Heart right ventricle (tissue), 16 donors: ENCODE results near the gene STK32A. TPM values are rescaled to one million over a fixed set of nuclear protein-coding genes. Genes with fewer than 3 reads are reported as not detected.
A peak's percentile ranks its signal among the peaks of the same experiment; 100 is the strongest.

Source experiments
- ATAC-seq, 8 donors: fragments of 200-7000 bp; cut with Tn5 transposase; one replicate each; pipeline ENCODE4 v1.9.1; 2020; ENCODE audit warnings: mild to moderate bottlenecking in 8 of 8, moderate library complexity in 8 of 8, moderate number of reproducible peaks in 1 of 8
- DNase-seq, 2 donors: peaks; one replicate each; pipeline ENCODE4 v3.0.0-alpha.2; 2020
- H3K27ac ChIP-seq, 10 donors: fragments of 200-600 bp; sonication (generic) in 2 of 10; one replicate each; pipeline versions ENCODE4 v1.5.0 to v1.8.0; 2020 to 2022; ENCODE audit warnings: mild to moderate bottlenecking in 3 of 10
- H3K27me3 ChIP-seq, 7 donors: fragments of 200-600 bp; one replicate each; pipeline ENCODE4 v1.8.0; 2021 to 2022; ENCODE audit warnings: mild to moderate bottlenecking in 2 of 7
- H3K36me3 ChIP-seq, 9 donors: fragments of 200-600 bp; sonication (generic) in 1 of 9; one replicate each; pipeline versions ENCODE4 v1.5.0 to v1.8.0; 2020 to 2022; ENCODE audit warnings: mild to moderate bottlenecking in 2 of 9
- H3K4me1 ChIP-seq, 9 donors: fragments of 200-600 bp; sonication (generic) in 1 of 9; one replicate each; pipeline versions ENCODE4 v1.5.0 to v1.8.0; 2020 to 2022; ENCODE audit warnings: mild to moderate bottlenecking in 4 of 9
- H3K4me3 ChIP-seq, 10 donors: fragments of 200-600 bp; sonication (generic) in 2 of 10; one replicate each; pipeline versions ENCODE4 v1.5.0 to v1.8.0; 2020 to 2022; ENCODE audit warnings: mild to moderate bottlenecking in 7 of 10, moderate library complexity in 2 of 10
- H3K9me3 ChIP-seq, 11 donors: fragments of 200-600 bp in 10 of 11; sonication (generic) in 2 of 11; one replicate each; pipeline versions ENCODE4 v1.5.0 to v1.8.0; 2013 to 2022; ENCODE audit warnings: mild to moderate bottlenecking in 2 of 11, control low read depth in 1 of 11, moderate library complexity in 1 of 11
- CTCF ChIP-seq, 9 donors: fragments of 200-600 bp; sonication (generic) in 2 of 9; IDR thresholded peaks; one replicate each; pipeline versions ENCODE4 v1.5.0 to v1.8.0; 2021 to 2022; ENCODE audit warnings: antibody characterized with exemption in 9 of 9, mild to moderate bottlenecking in 5 of 9, moderate library complexity in 1 of 9
- WGBS, 2 donors: extraction: QIAGEN DNeasy Blood & Tissue Kit; methylation state at CpG; one replicate each; pipeline ENCODE4 v1.1.7; 2013; ENCODE audit warnings: inconsistent platforms in 1 of 2; 5-methylcytosine and 5-hydroxymethylcytosine counted together
- intact Hi-C, 10 donors: fragments of 100-400 bp; cut with DNase I; formaldehyde crosslinking; loops; one replicate each; pipeline versions ENCODE4 v1.11.1 to v1.14.2; 2022
- polyA plus RNA-seq, 2 donors: library from polyadenylated mRNA; stranded (reverse); fragments of 200-250 nt; gene quantifications; one replicate each; pipeline ENCODE4 v1.2.3, GENCODE V29; 2013
- total RNA-seq, 10 donors: library from RNA; stranded (reverse); fragmentation: NEBNext Ultra II Directional in 3 of 10; extraction: Animal tissue kit (Norgen Biotek cat#: 25700) in 3 of 10; gene quantifications; one replicate each; pipeline versions ENCODE4 v1.2.1 to v1.2.4, GENCODE V29; 2021 to 2023
- donor health status: Arrhythmogenic right ventricular cardiomyopathy.
- donor health status: ischemic (EF 13 %, LVEDD 7.1; RV severe dilation, severe dysfunction).
- donor health status: healthy with polysubstance abuse.
- donor health status: DM: no; HTN: yes; CAD: no.
- donor health status: DM: no; HTN: no; CAD: no.
- donor health status: ischemic (EF 25% LVEDD 6.9; RV normal size, moderate dysfunction).
- donor health status: ischemic (EF 25% LVEDD 5.7; RV mildly dilated, moderate dysfunction).
- donor health status: healthy.
- donor health status: DM: yes; HTN: yes; CAD: no.
- donor health status: Ischemic cardiomyopathy.
- donor health status: ischemic (EF 35%, LVEDD 5.7; RV mildly dilated, moderate dysfunction).
- donor health status: nonischemic (EF 11% LVEDD 7.7; RV severe dilation, severe dysfunction).
- donor health status: DM: yes; HTN: yes; CAD: no.
- donor health status: PGD.
- donor health status: ischemic (EF 29% LVEDD 5.4; RV normal size, mild dysfunction).
- donor health status: nonischemic (EF 23%, LVEDD 6.1; RV moderate dilation, normal function).

STK32A gene
- total and polyA plus RNA-seq, 12 donors, result 0.13 to 2.1 (median 0.76) TPM

GRCh38 chr5:147398860-147399259 lies 164.0 kb downstream of the STK32A start:
- Histone ChIP-seq H3K27me3 (no peaks in the 10 kb centered on the region), H3K9me3 (peaks cover 0 to 4% (median 0%) of the 10 kb centered on the region in 11 donors), H3K27ac (no peak overlapping the region), H3K4me1 (peaks cover under 1 to 16% (median 9%) of the 10 kb centered on the region in 9 donors), H3K36me3 (peaks cover 0 to 81% (median 18%) of the 10 kb centered on the region in 9 donors), H3K4me3 (no peak overlapping the region)
- TF ChIP-seq CTCF (IDR thresholded peaks at IDR 0.05), result no peak
- intact Hi-C loops, result loop anchor here in 3 of 10 donors (10.0 kb wide), 1 partner anchor 176 kb away; no protein-coding TSS in a partner anchor
- 85 to 89% methylated on average over 9 of the region's 9 CpGs for WGBS, 2 donors
- ATAC-seq (no peak), DNase-seq (no peak)

- H3K4me3 ChIP-seq, result no peak overlapping the region
- H3K4me1 ChIP-seq, result peaks cover 7 to 30% (median 23%) of the 10 kb centered on the region in 9 donors
- H3K36me3 ChIP-seq, result peaks cover 0 to 71% (median 17%) of the 10 kb centered on the region in 9 donors
- H3K27ac ChIP-seq, result no peak overlapping the region
- peaks cover 0 to 4% (median 0%) of the 10 kb centered on the region in 11 donors for H3K9me3 ChIP-seq
- ATAC-seq (no peak), DNase-seq (no peak)
- intact Hi-C loops, result loop anchor here in 1 of 10 donors (5.0 kb wide), 1 partner anchor 52 kb away; no protein-coding TSS in a partner anchor
- 86 to 89% methylated on average over 7 of the region's 7 CpGs for WGBS, 2 donors
- TF ChIP-seq CTCF (IDR thresholded peaks at IDR 0.05), result no peak
- H3K27me3 ChIP-seq, result no peaks in the 10 kb centered on the region
Measured at GRCh38 chr5:147400126-147400809, 165.4 kb downstream of the STK32A start.

GRCh38 chr5:147400881-147401280 lies 166.1 kb downstream of the STK32A start:
- Histone ChIP-seq H3K9me3 (peaks cover 0 to 4% (median 0%) of the 10 kb centered on the region in 11 donors), H3K27ac (no peak overlapping the region), H3K4me3 (no peak overlapping the region), H3K36me3 (peaks cover 0 to 71% (median 21%) of the 10 kb centered on the region in 9 donors), H3K4me1 (peaks cover 7 to 36% (median 28%) of the 10 kb centered on the region in 9 donors), H3K27me3 (no peaks in the 10 kb centered on the region)
- no peak for TF ChIP-seq CTCF (IDR thresholded peaks at IDR 0.05)
- intact Hi-C loops, result loop anchor here in 1 of 10 donors (5.0 kb wide), 1 partner anchor 51 kb away; no protein-coding TSS in a partner anchor
- no peak for DNase-seq
- ATAC-seq, result no peak

GRCh38 chr5:147403651-147404640 lies 169.1 kb downstream of the STK32A start:
- no peak for TF ChIP-seq CTCF (IDR thresholded peaks at IDR 0.05)
- ATAC-seq, result peak; percentile 81 to 94 (median 92)
- WGBS, 2 donors, result 54 to 57% methylated on average over 15 of the region's 15 CpGs
- no peak overlapping the region for H3K4me3 ChIP-seq
- peaks cover 0 to 74% (median 18%) of the 10 kb centered on the region in 9 donors for H3K36me3 ChIP-seq
- H3K4me1 ChIP-seq, result peaks cover 19 to 57% (median 48%) of the 10 kb centered on the region in 9 donors
- intact Hi-C loops, result loop anchor here in 1 of 10 donors (5.0 kb wide), 1 partner anchor 48 kb away; no protein-coding TSS in a partner anchor
- H3K27me3 ChIP-seq, result no peaks in the 10 kb centered on the region
- H3K9me3 ChIP-seq, result peaks cover 0 to 4% (median 0%) of the 10 kb centered on the region in 11 donors
- DNase-seq, result peak; percentile 40 to 65
- peak overlapping the region; percentile 34 to 89 (median 82) for H3K27ac ChIP-seq
